ENCODE measurements around the gene CDS2. TPM values are rescaled to one million over a fixed set of nuclear protein-coding genes. Genes with fewer than 3 reads are reported as not detected.

Gene CDS2
- total and polyA plus RNA-seq, 2 of the 13 experiments (the other 11 are each of a cell fraction or from before 2014, with no cell fraction given): 81.3 to 153 TPM

GRCh38 chr20:5119143-5119434 lies 7.7 kb upstream of the CDS2 start (continued):
- TF ChIP-seq SKIL (CRISPR knock-in tag; IDR thresholded peaks at IDR 0.05; ENCODE audit: borderline replicate concordance): no peak
- no peak for TF ChIP-seq ZMAT5 (CRISPR knock-in tag; IDR thresholded peaks at IDR 0.05; ENCODE audit: borderline replicate concordance, low read depth)
- no peak; the same call in 1 of the 2 replicates for TF ChIP-seq RXRB (CRISPR knock-in tag; IDR thresholded peaks at IDR 0.05; ENCODE audit: borderline replicate concordance)
- TF ChIP-seq FOXA3 (CRISPR knock-in tag; IDR thresholded peaks at IDR 0.05): no peak; the same call in 1 of the 2 replicates
- no peak for TF ChIP-seq HHEX (CRISPR knock-in tag; IDR thresholded peaks at IDR 0.05)
- no peak for TF ChIP-seq NFYC (CRISPR knock-in tag; IDR thresholded peaks at IDR 0.05)
- no peak for TF ChIP-seq KDM2A (CRISPR knock-in tag; IDR thresholded peaks at IDR 0.05; ENCODE audit: borderline replicate concordance, low read depth)
- no peak; the same call in 1 of the 2 replicates for TF ChIP-seq NFKB2 (CRISPR knock-in tag; IDR thresholded peaks at IDR 0.05; ENCODE audit: borderline replicate concordance)
- peak; percentile 80 for TF ChIP-seq MLX (CRISPR knock-in tag; IDR thresholded peaks at IDR 0.05)
- no peak for TF ChIP-seq SP1 (IDR thresholded peaks at IDR 0.05)
- peak; percentile 96 for TF ChIP-seq SP1 (CRISPR knock-in tag; IDR thresholded peaks at IDR 0.05)
- peak; percentile 82 for TF ChIP-seq ZNF740 (CRISPR knock-in tag; IDR thresholded peaks at IDR 0.05)
- no peak for TF ChIP-seq NONO (IDR thresholded peaks at IDR 0.05)
- TF ChIP-seq NONO (CRISPR knock-in tag; conservative IDR thresholded peaks at IDR 0.05): no peak
- no peak for TF ChIP-seq CREM (IDR thresholded peaks at IDR 0.05)
- TF ChIP-seq CREM (CRISPR knock-in tag; IDR thresholded peaks at IDR 0.05): peak; percentile 40; the same call in 1 of the 2 replicates
- TF ChIP-seq MEIS2 (CRISPR knock-in tag; IDR thresholded peaks at IDR 0.05): peak; percentile 69; the same call in 1 of the 2 replicates
- TF ChIP-seq CREBL2 (CRISPR knock-in tag; IDR thresholded peaks at IDR 0.05; ENCODE audit: borderline replicate concordance): peak; percentile 83
- TF ChIP-seq ZNF607 (CRISPR knock-in tag; IDR thresholded peaks at IDR 0.05; ENCODE audit: borderline replicate concordance): no peak; the same call in 1 of the 2 replicates
- TF ChIP-seq PBX3 (CRISPR knock-in tag; IDR thresholded peaks at IDR 0.05; ENCODE audit: borderline replicate concordance): peak; percentile 97
- peak; percentile 93 for TF ChIP-seq ATF3 (CRISPR knock-in tag; IDR thresholded peaks at IDR 0.05)
- peak; percentile 99 for TF ChIP-seq ZNF773 (CRISPR knock-in tag; IDR thresholded peaks at IDR 0.05; ENCODE audit: borderline replicate concordance)
- no peak for TF ChIP-seq CREB3 (CRISPR knock-in tag; IDR thresholded peaks at IDR 0.05)
- no peak for TF ChIP-seq TRIM24 (CRISPR knock-in tag; IDR thresholded peaks at IDR 0.05)
- TF ChIP-seq ZC3H4 (CRISPR knock-in tag; IDR thresholded peaks at IDR 0.05; ENCODE audit: borderline replicate concordance): no peak
- TF ChIP-seq SALL1 (CRISPR knock-in tag; IDR thresholded peaks at IDR 0.05): peak; percentile 94
- TF ChIP-seq ZNF766 (CRISPR knock-in tag; IDR thresholded peaks at IDR 0.05; ENCODE audit: borderline replicate concordance): no peak
- no peak for TF ChIP-seq ZNF776 (CRISPR knock-in tag; IDR thresholded peaks at IDR 0.05)

All from HepG2 (cell line).